Stimulated activated CD8-positive, alpha-beta memory T cell treated with anti-CD3 and anti-CD28 coated beads, Interleukin-7, amount 100 ng/mL, for 4 hours (primary cell): ENCODE results near the gene SCUBE2.
A peak's percentile ranks its signal among the peaks of the same experiment; 100 is the strongest.

Experiments used
- DNase-seq, 2 donors: peaks; one replicate each; pipeline ENCODE4 v3.0.0-alpha.2; 2020; ENCODE audit warnings: low read depth in 2 of 2

The SCUBE2 gene

GRCh38 chr11:9091044-9091922 lies at the start of gene SCUBE2:
Gene SCUBE2 (minus strand): TSS chr11:9091599. CDS start chr11:9091528, 71 bp downstream.
- no peak for DNase-seq

GRCh38 chr11:9141186-9141585 lies 49.8 kb upstream of the SCUBE2 start:
- no peak for DNase-seq

GRCh38 chr11:9139628-9140357 lies 48.4 kb upstream of the SCUBE2 start:
- no peak for DNase-seq

DNA sequence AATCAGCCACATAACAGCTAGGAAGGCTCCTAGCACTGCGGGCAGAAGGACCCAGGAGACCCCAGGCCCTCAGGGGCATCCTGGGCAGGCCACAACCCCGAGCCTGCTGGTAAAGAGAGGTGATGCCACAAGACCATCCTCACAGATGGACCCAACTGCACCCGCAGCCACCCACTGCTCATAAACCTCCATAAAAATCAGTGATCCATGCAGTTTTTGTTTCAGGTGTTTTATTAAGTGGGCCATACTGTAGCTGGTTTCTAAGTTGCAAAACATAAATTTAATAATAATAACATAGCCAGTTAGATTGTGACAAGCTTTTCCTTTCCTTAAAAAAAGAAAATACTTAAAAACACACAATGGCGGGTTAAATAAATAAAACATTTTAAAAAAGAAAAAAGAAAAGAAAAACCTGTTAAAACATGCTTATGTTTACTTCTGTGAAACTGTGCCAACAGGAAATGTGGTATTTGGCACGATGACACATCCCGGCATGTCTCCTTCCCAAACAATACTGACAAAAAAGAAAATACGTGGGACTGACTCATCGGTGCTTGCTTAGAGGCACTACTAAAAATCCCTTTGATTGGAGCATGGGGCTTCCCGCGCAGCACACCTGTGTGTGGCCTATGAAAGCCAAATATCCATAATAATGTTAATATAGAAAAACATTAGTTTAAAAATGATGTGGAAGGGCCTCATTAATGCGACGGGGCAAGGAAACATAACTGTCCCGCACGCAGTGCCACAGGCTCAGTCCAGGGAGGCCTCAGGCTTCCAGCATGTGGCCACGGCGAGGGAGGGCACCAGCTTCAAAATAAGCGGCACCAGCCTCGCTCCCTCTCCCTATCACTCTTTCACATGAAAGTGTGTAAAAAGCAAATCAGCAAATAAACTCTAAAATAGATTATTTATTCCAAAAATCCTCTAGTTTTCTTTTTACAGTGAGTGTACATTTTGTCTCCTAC lies 47.5 kb upstream of the SCUBE2 start:
- peak in 1 of 2 donors; percentile 4 for DNase-seq

GRCh38 chr11:9138133-9138453 lies 46.7 kb upstream of the SCUBE2 start:
- no peak for DNase-seq

GRCh38 chr11:9137293-9138132 lies 46.1 kb upstream of the SCUBE2 start:
- peak; percentile 18 to 27 for DNase-seq

- no peak for DNase-seq
Measured at GRCh38 chr11:9136741-9137140, 45.3 kb upstream of the SCUBE2 start.

DNA sequence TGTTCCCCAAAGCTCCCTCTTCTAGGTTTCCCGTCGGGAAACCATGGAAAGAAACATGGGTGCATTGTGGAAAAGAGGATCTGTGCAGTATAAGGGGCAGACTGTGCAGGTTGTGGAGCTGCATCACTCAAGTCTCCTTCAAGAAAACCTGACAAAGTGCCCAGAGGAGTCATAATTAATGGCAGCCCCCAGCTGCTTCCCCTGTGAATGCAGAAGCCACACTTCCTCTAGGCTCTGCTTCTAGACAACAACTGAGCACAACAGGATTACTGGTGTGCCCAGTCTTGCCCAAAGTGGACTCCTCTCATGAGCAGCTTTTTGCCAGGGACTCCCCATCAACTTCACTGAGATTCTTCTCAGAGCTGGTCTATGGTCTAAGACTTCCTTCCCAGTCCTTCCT lies 42.6 kb upstream of the SCUBE2 start:
- DNase-seq, result no peak

DNA sequence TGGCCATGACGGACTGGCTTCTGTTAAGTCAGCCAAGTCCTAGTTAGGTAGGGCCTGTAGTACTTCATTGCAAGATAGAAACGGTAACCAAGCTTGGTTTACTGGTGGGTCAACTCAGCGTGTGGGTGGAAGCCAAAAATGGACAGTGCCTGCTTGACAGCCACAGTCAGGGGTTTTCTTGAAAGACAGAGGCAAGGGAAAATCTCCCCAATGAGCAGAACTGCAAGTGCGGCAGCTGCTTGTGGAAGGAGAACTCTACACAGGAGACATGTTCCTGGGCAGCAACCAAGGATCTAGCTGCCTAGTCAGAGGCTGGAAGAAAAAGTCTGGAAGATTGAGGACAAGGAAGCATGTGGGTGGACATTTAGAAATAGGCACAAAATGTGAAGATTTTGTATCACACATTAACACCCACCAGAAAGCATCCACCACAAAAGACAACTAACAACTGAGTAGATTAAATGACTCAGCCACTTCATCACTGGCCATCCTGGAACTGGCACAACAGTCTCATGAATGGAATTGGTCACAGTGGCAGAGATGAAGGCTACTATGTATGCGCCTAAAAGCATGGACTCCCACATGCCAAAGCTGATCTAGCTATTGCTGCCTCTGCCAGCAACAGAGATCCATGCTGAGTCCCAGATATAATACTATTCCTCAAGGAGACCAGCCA lies 40.9 kb upstream of the SCUBE2 start:
- DNase-seq, result no peak

DNA sequence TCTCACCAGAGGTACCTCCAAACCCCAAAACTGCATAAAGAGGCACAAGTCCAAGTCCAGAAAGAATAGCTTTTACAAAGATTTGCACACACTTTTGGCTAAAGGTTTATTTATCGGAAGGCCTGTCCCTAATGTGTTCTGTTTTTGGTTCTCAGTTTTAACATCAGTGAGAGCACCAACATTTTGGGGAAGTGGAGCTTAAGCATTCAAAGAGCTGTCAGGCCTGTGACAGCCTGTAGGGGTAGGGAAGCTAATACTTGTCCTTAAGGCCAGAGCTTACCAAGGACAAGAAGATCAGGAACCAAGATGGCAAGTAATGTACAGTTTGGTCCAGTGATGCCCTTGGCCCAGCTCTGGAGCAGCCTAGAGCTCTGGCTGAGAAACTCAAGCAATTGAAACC lies 38.9 kb upstream of the SCUBE2 start:
- no peak for DNase-seq

GRCh38 chr11:9126636-9127035 lies 35.2 kb upstream of the SCUBE2 start:
- DNase-seq, result no peak

- no peak for DNase-seq
Measured at GRCh38 chr11:9125185-9125886, 33.9 kb upstream of the SCUBE2 start.

DNA sequence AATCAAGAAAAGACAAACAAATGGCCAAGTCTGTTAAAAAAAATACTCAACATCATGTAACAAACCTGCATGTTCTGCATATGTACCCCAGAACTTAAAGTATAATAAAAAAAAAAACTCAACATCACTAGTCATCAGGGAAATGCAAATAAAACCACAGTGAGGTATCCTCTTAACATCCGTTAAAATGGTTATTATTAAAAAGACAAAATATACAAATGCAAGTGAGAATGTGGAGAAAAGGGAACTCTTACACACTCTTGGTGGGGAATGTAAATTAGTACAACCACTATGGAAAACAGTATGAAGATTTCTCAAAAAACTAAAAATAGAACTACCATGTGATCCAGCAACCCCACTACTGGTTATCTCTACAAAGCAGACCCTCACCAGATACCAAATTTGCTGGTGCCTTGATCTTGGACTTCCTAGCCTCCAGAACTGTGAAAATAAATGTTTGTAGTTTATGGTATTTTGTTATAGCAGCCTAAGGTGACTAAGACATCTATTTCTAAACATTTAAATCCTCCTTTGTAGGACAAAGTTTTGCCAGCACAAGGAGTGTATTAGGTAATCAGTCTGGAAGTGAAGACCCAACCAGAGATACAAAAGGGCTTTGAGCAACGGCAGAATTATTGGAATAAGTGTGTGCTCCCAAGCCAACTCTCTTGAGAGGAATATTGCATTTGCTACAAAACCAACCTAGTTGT lies 32.4 kb upstream of the SCUBE2 start:
- no peak for DNase-seq

GRCh38 chr11:9121469-9121796 lies 30.0 kb upstream of the SCUBE2 start:
- DNase-seq, result no peak

GRCh38 chr11:9120664-9121468 lies 29.5 kb upstream of the SCUBE2 start:
- DNase-seq, result no peak

- DNase-seq, result no peak
Measured at GRCh38 chr11:9118277-9118676, 26.9 kb upstream of the SCUBE2 start.

DNA sequence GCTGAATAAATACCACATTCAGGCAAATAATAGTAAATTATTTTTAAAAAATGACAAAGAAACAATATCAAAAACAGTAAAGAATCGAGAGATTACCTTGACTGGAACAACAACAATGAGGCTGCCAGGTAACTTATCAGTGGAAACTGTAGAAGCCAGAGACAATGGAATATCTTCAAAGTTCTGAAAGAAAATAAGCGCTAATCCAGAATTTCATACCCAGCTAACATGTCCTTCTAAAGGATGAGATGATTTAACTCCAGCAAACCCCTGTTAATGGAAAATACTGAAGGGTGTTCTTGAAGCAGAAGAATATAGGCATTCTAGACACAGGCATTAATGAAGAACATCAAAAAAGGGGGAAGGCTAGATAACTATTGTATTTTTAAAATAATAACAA lies 20.7 kb upstream of the SCUBE2 start:
- no peak for DNase-seq
